Measurements from ENCODE around the gene DESI2. TPM values are rescaled to one million over a fixed set of nuclear protein-coding genes. Genes with fewer than 3 reads are reported as not detected.
"Not testable (repeated sequence)": the region's sequence is repeated elsewhere in the genome, so short reads cannot be mapped to it uniquely, and the experiment has no call there.

DESI2 gene
- total RNA-seq, 2 experiments from 2014 or later, result 40.6 to 57.5 TPM

DNA sequence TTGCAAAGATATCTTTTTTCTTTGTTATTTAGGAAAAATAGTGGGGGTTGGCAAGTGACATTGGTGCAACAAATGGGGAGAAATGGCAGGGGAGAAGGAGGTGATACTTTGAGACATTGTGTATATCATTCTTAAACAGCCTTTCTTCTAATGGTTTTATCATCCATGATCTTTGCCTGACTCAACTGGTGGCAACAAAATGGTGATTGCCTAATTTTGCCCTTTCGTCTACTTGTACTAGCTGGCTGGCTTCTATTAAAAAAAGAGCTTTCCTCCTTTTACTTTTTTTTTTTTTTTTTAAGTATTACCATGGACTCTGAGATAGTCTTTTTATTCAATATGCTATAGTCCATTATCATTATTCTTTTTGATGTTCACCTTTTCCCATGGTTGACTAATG lies 27.7 kb downstream of the DESI2 start:
- no peak for DNase-seq (ENCODE audit: low spot score)
- peaks cover 49% of the 10 kb centered on the region for H3K36me3 ChIP-seq (ENCODE audit: insufficient read depth, low read length)
- H3K9me3 ChIP-seq (ENCODE audit: low read length), result no peaks in the 10 kb centered on the region
- no TSS peak for BruUV-seq (replicated peaks)
- H2AFZ ChIP-seq (ENCODE audit: low read length), result no peak overlapping the region
- H4K20me1 ChIP-seq (ENCODE audit: insufficient read depth, low read length), result no peaks in the 10 kb centered on the region
- H3K4me2 ChIP-seq (ENCODE audit: low read length), result no peak overlapping the region
- POLR2A ChIA-PET, result interaction anchor here (0.6 to 1.2 kb wide), 5 partner anchors 9 to 151 kb away, joined by 3 to 5 read pairs (median 4); no protein-coding TSS in a partner anchor
- no peak for TF ChIP-seq CTCF (conservative IDR thresholded peaks at IDR 0.05; ENCODE audit: low read length)
- no peak for TF ChIP-seq EZH2phosphoT487 (IDR thresholded peaks at IDR 0.05; ENCODE audit: borderline replicate concordance, low read depth, low read length)
- no peak overlapping the region for H3K4me3 ChIP-seq (ENCODE audit: low read depth, low read length, poor library complexity, severe bottlenecking)
- CTCF ChIA-PET (ENCODE audit: unreplicated experiment), result interaction anchor here (0.6 kb wide), 1 partner anchor 109 kb away, joined by 3 read pairs; no protein-coding TSS in a partner anchor
- intact Hi-C loops (cut with micrococcal nuclease; ENCODE audit: unreplicated experiment), result no loop called here
- peaks cover under 1% of the 10 kb centered on the region for H3K4me1 ChIP-seq (ENCODE audit: insufficient read depth, low read length, poor library complexity, severe bottlenecking)
- H3K27ac ChIP-seq (ENCODE audit: low read depth, low read length, poor library complexity, severe bottlenecking), result no peak overlapping the region
- H3K9me2 ChIP-seq (ENCODE audit: insufficient read depth, low read length), result no peaks in the 10 kb centered on the region
- peaks cover 58% of the 10 kb centered on the region for H3K79me2 ChIP-seq (ENCODE audit: insufficient read depth, low read depth, low read length)

GRCh38 chr1:244682087-244682486 lies 29.2 kb downstream of the DESI2 start:
- peaks cover 46% of the 10 kb centered on the region for H3K79me2 ChIP-seq (ENCODE audit: insufficient read depth, low read depth, low read length)

DNA sequence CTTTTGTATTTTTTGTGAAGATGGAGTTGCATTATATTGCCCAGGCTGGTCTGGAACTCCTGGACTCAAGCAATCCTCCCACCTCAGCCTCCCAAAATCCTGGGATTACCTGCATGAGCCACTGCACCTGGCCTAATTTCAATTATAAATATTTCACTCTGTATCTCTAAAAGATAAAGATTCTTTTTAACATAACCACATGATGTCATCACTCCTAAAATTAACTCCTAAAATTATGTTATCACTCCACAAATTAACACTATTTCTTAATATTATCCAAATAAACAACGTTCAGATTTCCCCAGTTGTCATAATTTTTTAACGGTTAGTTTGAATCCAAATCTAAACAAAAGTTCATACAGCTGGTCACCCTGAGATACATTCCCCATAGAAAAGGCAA lies 43.0 kb downstream of the DESI2 start:
- H3K9me3 ChIP-seq (ENCODE audit: low read length), result no peaks in the 10 kb centered on the region
- H3K4me1 ChIP-seq (ENCODE audit: insufficient read depth, low read length, poor library complexity, severe bottlenecking), result no peaks in the 10 kb centered on the region
- no peak for DNase-seq (ENCODE audit: low spot score)
- no peak overlapping the region for H2AFZ ChIP-seq (ENCODE audit: low read length)
- H3K4me3 ChIP-seq (ENCODE audit: low read depth, low read length, poor library complexity, severe bottlenecking), result no peak overlapping the region
- peaks cover 90% of the 10 kb centered on the region for H3K36me3 ChIP-seq (ENCODE audit: insufficient read depth, low read length)
- ChIA-PET POLR2A (interaction anchor here (0.9 kb wide), 1 partner anchor 15 kb away, joined by 4 read pairs; no protein-coding TSS in a partner anchor), CTCF (ENCODE audit: unreplicated experiment) (no interaction called here)
- intact Hi-C loops (cut with micrococcal nuclease; ENCODE audit: unreplicated experiment), result no loop called here
- H3K9me2 ChIP-seq (ENCODE audit: insufficient read depth, low read length), result no peaks in the 10 kb centered on the region
- no peaks in the 10 kb centered on the region for H3K79me2 ChIP-seq (ENCODE audit: insufficient read depth, low read depth, low read length)
- no peaks in the 10 kb centered on the region for H4K20me1 ChIP-seq (ENCODE audit: insufficient read depth, low read length)
- TF ChIP-seq EZH2phosphoT487 (IDR thresholded peaks at IDR 0.05; ENCODE audit: borderline replicate concordance, low read depth, low read length), result no peak
- no peak for TF ChIP-seq CTCF (conservative IDR thresholded peaks at IDR 0.05; ENCODE audit: low read length)
- BruUV-seq (replicated peaks), result no TSS peak
- no peak overlapping the region for H3K4me2 ChIP-seq (ENCODE audit: low read length)
- H3K27ac ChIP-seq (ENCODE audit: low read depth, low read length, poor library complexity, severe bottlenecking), result no peak overlapping the region

More at GRCh38 chr1:244682087-244682486, 29.2 kb downstream of the DESI2 start:
- H3K4me3 ChIP-seq (ENCODE audit: low read depth, low read length, poor library complexity, severe bottlenecking); H3K27ac ChIP-seq (ENCODE audit: low read depth, low read length, poor library complexity, severe bottlenecking); H3K9me2 ChIP-seq (ENCODE audit: insufficient read depth, low read length); H3K4me1 ChIP-seq (ENCODE audit: insufficient read depth, low read length, poor library complexity, severe bottlenecking); H3K9me3 ChIP-seq (ENCODE audit: low read length); POLR2A ChIA-PET; DNase-seq (ENCODE audit: low spot score); CTCF ChIA-PET (ENCODE audit: unreplicated experiment); H3K4me2 ChIP-seq (ENCODE audit: low read length); H4K20me1 ChIP-seq (ENCODE audit: insufficient read depth, low read length); BruUV-seq (replicated peaks); intact Hi-C loops (cut with micrococcal nuclease; ENCODE audit: unreplicated experiment); H2AFZ ChIP-seq (ENCODE audit: low read length): not testable (repeated sequence)
- H3K36me3 ChIP-seq (ENCODE audit: insufficient read depth, low read length), result peaks cover 57% of the 10 kb centered on the region
